Activated CD4-positive, alpha-beta T cell treated with anti-CD3 and anti-CD28 coated beads, Interleukin-2, Interleukin-4, amounts not matched to agents 100 ng/mL and 50 ng/mL, durations not matched to agents 16 hours and 8 hours (primary cell): Measurements from ENCODE around the gene PAK2.
"Not testable (repeated sequence)": the region's sequence is repeated elsewhere in the genome, so short reads cannot be mapped to it uniquely, and the experiment has no call there.

Source experiments
- DNase-seq: peaks from one replicate; pipeline ENCODE4 v3.0.0-alpha.2; 2020; ENCODE audit warnings: low spot score

PAK2 gene

DNA sequence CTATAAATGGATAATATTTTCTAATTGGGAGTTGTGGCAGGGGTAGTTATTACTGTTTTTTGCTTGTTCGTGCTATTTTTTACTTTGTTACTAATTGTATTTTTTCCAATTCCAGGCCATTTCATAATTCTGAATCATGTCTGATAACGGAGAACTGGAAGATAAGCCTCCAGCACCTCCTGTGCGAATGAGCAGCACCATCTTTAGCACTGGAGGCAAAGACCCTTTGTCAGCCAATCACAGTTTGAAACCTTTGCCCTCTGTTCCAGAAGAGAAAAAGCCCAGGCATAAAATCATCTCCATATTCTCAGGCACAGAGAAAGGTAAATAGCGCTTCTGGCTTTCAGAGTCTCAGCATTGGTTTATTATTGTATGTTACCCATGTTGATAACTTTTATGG is 42.9 kb downstream of the PAK2 start:
- DNase-seq, result no peak

DNA sequence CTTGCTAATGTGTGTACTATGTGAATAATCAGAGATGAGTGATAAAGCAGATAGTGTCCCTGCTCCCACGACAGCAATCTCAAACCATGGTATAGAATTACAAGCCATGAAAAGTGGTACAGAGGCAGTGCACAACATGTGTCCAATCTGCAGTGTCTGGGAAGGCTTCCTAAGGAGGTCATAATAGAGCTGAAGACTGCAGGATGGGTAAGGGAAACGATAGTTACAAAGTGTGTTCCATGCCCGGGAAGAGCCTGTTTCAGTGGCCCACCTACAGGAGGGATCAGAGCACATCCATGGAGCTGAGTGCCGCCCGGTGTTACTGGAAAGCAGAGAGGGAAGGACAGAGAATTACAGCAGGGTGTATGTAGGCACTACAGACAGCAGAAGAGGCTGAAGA is 48.9 kb downstream of the PAK2 start:
- DNase-seq, result no peak

DNA sequence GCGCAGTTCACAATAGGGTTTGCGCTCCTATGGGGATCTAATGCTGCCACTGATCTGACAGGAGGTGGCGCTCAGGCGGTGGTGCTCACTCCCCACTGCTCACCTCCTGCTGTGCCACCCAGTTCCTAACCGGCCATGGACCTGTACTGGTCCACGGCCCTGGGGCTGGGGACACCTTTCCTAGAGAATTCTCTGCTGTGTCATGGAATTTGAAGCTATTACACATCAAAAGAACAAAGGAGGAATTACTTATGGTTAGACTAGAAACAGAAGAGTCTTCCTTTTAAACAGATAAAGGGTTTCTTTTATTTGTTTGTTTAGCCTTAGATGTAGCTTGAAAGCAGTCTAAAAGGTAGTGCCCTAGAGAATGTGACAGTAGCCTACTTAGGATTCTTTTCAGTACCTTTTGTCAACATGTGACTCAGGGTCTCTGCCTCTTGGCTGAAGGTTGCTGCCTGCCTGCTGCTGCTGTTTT is 50.3 kb downstream of the PAK2 start:
- DNase-seq, result no peak

DNA sequence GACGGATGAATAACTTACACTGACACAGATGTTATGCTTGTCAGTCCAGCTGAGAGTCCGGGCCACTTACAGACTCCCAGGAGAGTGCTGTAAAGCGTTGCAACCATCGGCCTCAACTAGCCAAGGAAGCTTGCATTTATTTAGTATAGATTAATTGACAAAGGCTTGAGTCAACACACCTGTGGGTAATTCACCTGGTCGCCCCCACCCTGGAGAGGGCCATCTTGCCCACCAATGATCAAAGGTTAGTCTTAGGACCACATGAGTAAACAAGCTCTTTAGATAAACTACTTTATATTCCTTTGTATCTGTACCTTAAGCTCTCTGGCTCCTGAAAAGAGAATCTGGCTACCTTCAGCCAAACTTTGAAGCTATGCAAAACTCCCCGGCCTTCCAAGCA is 51.0 kb downstream of the PAK2 start:
- DNase-seq, result no peak

DNA sequence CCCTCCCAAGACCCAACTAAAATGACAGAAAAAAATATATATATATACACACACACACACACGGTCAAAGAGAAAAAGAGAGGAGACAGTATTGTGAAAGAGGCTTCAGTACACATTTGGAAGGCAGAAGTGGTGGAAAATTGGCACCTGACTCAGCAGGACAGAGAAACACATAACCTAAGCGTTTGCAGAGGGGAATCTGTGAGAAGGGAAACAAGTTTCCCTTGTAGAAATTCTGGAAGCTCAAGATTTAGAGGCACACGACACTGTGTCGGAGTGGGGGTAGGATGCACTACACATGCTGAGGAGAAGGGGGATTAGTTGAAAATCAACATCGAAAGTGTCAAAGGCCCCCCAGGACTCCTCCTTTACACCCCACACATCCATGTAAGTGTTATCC is 53.1 kb downstream of the PAK2 start:
- no peak for DNase-seq

DNA sequence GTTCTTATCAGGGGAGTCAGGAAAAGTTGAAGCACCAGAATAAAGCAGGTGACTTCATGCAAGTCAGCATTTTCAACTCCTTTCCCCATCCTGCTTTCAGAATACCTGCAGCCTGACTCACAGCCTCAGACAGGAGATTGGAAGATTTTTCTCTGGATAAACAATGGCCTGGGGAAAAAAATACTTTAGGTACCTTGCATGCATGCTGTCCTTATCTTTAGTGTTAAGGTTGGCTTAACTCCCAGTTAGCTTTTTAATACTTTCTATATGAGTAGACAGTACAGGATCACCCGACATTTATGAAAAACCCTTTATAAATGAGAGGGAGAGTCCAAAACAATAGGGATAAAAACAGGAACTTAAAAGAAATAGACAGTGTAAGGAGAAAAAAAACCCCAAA is 53.6 kb downstream of the PAK2 start:
- DNase-seq, result no peak

DNA sequence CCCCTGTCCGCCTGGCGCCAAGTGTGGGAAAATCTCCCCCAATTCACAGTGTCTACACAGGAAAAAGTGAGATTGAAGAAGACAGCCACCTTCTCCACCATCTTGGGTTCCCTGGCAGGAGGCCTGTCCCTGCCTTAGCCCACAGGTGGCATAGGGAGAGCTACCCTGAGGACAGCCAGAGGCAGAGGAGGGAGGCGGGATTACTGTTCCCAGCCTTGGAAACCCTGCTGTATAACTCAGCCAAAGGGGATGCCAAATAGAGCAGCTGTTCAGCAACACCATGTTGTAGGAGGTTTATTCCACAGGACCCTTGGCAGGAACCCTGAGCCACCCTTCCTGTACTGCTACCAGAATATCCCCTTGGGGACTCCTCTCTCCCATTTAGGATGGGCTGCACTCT is 54.8 kb downstream of the PAK2 start:
- DNase-seq, result no peak

DNA sequence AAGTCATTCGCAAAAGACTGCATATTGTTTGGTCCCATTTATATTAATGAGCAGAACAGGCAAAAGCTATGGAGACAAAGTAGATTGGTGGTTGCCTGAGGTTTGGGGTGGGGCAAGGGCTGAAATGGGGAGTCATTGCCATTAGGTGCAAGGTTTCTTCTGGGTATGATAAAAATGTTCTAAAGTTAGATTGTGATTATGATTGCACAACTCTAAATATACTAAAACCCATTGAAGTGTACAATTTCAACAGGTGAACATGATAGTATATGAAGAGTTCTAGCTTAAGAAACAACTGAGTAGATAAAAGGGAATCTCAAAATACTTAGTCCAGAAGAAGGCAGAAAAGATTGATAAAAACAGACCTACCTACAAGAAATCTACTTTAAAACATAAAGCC is 56.7 kb downstream of the PAK2 start:
- no peak for DNase-seq

DNA sequence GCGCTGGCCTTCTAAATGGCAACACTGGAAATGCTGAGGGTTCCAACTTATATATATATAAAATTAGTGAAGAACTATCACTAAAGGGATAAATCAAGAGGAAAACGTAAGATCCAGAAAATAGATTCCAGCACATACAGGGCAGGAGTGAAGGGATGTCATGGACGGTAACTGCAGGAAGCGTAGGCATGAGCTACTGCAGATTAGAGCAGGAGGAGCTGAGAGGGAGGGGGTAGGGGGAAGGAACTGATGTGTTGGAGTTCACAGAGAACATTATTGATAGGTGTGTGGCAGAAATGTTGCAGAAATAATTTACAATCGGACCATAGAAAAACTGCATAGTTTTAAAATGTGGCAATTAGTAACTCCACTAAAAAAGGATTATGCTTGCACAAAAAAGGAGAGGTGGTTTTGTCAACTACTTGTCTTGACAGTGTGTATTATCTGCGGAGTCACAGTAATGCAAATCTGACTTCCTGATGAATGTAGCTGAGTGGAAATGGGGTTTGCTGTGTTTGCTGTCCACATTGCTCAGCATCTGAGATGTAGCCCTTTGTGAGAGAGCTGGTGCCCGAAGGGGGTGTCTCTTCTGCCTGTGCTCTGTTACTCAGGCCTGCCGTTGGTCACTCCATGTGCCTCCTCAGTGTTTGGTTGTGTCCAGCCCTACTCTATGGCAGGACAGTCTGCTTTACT is 61.2 kb downstream of the PAK2 start:
- DNase-seq, result no peak

DNA sequence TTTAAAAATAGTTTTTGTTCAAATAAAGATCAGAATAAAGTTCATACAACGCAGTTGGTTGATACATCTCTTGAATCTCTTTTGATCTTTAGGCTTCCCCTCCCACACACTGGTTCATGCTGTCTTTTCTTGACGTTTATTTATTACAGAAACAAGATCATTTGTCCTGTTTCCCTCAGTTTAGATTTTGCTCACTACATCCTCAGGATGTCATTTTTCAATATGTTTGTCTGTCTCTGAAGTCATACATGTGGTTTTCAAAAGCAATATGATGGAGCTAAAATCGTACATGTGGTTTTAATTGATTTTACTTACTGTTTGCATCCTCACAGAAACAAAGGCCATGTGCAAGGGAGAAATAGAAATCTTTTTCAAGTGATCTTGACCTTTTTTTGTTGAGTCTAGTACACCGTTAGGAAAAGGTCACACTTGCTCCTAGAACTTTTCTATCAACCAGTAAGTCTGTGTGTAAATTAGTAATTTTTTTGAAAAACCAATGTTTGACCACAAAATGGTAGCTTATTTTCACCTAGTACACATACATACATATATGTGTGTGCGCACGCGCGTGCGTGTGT is 64.3 kb downstream of the PAK2 start:
- peak; percentile 47 for DNase-seq

DNA sequence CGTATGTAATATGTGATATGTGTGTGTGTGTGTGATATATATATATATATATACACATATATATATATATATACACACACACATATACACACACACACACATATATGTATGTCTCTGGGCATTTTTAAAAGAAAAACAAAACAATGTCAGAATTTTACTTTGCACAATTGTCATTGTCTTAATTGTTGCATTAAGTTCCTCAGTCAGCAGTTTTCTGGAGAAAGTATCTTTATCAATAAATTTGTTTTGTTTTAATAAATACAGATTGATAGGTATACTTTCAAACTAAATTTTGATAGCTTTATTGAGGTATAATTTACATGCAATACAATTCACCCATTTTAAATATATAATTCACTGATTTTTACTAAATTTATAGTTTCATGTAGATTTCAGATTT is 65.1 kb downstream of the PAK2 start:
- DNase-seq, result no peak

DNA sequence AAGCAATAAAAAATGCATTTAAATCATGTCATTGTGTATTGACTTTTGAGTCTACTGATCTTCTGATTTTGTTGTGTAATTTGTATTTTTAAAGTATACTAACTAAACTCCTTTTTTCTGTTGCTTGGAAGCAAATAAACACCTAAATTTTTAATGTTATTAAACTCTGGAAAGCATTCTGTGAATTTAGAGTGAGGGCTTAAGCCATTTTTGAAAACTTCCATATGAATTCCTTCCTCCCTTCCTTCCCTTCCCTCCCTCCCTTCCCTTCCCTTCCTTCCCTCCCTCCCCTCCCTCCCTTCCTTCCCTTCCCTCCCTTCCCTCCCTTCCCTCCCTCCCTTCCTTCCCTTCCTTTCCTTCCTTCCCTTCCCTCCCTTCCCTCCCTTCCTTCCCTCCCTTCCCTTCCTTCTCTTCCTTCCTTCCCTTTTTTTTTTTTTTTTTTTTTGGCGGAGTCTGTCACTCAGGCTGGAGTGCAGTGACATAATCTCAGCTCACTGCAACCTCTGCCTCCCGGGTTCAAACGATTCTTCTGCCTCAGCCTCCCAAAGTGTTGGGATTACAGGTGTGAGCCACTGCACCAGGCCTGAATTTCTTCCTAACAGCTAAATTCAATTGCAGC is 71.4 kb downstream of the PAK2 start:
- DNase-seq, result no peak

DNA sequence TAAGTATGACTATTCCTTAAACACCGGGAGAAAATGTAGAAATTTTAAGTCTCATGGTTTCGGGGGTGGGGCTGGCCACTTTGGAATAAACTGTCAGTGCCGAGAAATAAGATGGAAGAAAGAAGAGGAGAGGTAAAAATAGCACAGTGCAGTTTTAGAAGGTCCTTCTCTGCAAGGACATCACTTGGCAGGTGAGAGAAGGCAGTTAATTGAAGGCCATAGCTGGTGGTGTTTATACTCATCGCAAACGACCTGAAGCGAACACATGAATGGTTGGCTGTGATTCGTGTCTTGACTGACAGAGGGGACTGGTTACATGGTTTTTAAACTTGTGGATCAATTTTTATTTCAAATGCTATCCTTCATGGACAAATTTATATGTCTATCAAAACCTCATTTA is 73.2 kb downstream of the PAK2 start:
- no peak for DNase-seq

DNA sequence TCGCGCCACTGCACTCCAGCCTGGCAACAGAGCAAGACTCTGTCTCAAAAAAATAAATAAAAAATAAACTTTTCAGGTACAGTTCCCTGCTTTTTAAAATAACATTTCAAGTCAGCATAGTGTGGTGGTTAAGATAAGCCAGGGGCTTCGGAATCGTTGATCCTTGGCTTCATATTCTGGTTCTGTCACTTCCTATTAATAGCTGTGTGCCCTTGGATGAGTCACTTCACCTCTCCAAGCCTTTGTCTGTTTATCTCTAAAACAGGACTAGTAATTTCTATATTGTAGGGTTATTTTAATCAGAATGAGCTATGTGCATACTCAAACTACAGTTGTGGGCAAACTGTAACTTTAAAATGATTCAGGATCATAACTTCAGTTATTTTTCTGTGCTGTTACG is 74.2 kb downstream of the PAK2 start:
- DNase-seq, result no peak

DNA sequence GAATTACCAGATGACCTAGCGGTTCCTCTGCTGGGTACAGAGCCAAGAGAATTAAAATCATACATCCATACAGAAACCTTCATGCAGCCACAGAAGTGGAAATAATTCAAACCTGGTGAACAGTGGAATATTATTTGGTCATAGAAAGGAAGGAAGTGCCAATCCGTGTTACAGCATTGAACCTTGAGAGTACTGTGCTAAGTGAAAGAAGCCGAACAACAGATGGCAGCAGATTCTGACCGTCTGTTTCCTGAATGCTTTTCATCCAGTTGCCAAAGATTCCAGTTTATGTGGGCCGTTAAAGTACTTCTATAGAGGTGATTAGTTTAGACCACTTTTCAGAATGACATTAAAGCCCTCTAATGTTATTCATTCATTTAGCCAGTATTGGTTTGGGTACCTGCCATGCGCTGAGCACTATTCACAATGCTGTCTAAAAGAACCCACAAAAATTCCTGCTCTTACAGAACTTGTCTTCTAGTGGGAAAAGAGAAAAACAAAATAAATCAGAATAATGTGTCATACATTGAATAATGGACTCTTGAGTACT is 82.2 kb downstream of the PAK2 start:
- DNase-seq, result no peak

DNA sequence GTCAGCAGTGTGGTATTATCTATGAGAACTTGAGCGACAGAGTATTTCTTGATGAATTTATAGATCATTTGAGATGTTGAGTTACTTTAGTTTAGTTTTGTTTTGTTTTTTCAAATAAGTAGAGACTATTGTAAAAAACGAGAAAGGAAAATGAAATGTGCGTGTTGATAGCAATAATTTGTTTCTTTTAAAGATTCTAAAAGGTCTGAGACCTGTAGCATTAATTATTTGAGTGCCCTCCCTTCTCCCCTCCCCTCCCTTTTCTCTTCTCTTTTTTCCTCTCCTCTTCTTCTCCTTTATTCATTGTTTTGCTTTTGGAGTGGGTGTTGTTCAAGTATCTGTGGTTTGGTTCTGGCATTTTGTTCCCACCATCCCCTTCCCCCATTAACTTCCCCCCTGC is 90.0 kb downstream of the PAK2 start:
- DNase-seq, result not testable (repeated sequence)

DNA sequence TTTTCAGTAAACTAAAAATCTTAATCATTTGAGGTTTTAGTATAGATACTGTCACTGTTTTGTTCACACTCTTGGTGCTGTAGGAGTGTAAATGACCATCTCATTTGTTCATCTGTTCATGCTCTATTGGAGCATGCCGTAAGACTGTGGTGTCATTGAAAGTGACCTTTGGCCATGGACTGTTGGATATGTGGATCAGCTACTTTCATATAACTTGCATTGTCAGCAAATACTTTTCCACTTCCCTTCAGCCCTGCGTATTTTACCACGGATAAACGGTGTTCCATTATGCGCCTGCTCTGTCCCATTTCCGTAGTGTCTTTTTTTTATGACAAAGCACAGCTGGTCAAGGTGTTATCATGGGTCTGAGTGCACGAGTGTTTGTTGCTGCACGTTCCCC is 95.4 kb downstream of the PAK2 start:
- DNase-seq, result no peak

DNA sequence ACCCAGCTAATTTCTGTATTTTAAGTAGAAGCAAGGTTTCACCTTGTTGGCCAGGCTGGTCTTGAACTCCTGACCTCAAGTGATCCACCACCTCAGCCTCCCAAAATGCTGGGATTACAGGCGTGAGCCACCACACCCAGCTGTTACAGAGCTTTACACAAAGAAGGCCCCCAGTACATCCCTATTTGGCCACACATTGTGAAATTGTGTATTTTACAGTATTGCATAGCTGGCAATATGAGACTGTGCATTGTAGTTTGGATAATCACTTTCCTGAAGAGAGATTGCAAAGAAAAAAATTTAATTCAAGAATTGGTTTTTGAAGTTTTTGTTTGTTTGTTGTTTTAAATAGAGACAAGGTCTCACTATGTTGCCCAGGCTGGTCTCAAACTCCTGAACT is 97.0 kb downstream of the PAK2 start:
- not testable (repeated sequence) for DNase-seq

DNA sequence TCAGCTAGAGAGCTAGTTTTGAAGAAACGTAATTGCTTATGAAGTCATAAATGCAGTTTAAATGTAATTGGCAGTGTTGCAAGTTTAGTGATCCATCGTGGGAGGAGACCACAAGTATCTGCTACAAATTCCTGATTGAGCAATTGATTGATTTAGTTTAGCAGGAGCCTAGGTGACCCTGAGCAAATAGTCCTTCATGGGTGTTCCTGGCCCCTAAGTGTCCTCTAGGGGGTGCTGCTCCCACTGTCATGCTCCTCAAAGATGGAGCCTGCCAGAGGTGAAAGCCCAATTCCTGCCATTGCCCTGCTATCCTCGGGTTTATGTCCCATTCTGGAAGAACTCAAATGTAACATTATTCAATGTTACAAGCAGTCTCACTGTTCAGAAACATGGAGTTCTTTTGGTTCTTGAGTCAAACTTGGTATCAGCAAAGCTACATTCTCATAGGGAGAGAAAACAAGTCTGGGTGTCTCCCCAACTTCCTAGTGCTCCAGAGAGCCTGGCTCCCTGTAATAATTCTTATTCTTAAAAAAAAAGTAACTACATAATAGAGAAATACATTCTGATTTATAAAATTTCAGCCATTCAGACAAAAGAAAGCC is 98.3 kb downstream of the PAK2 start:
- DNase-seq, result peak; percentile 77

DNA sequence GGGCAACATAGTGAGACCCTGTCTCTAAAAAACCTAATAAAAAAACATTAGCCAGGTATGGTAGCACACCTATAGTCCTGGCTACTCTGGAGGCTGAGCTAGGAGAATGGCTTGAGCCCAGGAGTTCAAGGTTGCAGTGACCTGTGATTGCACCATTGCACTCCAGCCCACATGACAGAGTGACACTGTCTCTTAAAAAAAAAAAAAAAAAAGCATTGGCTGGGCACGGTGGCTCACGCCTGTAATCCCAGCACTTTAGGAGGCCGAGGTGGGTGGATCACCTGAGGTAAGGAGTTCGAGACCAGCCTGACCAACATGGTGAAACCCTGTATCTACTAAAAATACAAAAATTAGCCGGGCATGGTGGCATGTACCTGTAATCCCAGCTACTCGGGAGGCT is 99.7 kb downstream of the PAK2 start:
- not testable (repeated sequence) for DNase-seq

DNA sequence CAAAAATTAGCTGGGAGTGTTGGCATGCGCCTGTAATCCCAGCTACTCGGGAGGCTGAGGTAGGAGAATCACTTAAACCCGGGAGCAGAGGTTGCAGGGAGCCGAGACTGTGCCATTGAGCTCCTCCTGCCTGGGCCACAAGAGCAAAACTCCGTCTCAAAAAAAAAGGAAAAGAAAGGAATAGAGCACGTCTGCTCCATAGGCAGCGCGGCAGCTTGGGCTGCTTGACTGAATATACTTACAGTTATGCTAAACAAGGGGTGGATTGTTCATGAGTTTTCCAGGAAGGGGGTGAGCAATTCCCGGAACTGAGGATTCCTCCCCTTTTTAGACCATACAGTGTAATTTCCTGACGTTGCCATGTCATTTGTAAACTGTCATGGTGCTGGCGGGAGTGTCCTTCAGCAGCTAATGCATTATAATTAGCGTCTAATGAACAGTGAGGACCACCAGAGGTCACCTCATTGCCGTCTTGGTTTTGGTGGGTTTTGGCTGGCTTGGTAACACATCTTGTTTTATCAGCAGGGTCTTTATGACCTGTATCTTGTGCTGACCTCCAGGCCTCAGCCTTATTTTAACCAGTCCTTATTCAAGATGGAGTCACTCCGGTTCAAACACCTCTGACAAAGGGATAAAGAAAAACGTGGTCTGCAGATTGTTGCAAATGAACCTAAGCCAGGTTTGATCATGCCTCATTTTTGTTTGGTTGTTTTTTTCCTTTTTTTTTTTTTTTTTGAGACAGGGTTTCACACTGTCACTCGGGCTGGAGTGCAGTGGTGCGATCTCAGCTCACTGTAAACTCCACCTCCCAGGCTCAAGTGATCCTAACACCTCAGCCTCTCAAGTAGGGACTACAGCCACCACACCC is 103.1 kb downstream of the PAK2 start:
- DNase-seq, result peak; percentile 28
